Activated CD4-positive, alpha-beta T cell treated with anti-CD3 and anti-CD28 coated beads, Interleukin-2, amount 50 U/mL, for 24 hours (primary cell): Measurements from ENCODE around the gene CBX8.

ENCODE experiments used
- DNase-seq, 2 donors: peaks; one replicate each; pipeline ENCODE4 v3.0.0-alpha.2; 2020; ENCODE audit warnings: low read depth in 1 of 2, low spot score in 1 of 2

Gene CBX8

DNA sequence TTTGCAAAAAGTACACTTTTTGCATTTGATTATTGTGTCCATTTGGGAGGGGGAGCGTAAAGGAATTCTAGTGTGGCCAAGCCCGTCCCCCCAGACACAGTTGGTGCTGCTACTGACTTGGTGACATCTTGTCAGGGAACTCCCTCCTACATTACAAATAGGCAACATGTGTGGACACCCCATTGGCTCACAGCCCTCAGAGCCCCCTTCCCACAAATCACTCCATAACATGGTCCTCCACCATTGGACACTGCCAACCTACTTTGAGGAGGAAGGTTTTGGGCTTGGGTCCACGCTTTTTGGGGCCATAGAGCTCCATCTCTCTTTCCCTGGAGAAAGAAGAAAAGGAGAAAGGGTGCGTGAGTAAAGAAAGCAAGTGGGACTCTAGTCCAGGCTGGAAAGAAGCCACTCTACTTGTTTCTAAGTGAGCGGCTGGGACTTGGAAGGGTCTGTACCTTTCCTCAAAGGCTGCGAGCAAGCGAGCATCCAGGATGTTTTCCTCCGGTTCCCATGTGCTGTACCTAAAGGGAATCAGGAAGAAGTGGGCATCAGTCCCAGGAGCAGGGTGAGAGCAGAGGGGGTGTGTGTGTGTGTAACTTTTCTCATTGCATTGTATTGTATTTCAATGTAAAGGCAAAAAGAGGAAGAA lies 958 bp downstream of the CBX8 start:
- no peak for DNase-seq

DNA sequence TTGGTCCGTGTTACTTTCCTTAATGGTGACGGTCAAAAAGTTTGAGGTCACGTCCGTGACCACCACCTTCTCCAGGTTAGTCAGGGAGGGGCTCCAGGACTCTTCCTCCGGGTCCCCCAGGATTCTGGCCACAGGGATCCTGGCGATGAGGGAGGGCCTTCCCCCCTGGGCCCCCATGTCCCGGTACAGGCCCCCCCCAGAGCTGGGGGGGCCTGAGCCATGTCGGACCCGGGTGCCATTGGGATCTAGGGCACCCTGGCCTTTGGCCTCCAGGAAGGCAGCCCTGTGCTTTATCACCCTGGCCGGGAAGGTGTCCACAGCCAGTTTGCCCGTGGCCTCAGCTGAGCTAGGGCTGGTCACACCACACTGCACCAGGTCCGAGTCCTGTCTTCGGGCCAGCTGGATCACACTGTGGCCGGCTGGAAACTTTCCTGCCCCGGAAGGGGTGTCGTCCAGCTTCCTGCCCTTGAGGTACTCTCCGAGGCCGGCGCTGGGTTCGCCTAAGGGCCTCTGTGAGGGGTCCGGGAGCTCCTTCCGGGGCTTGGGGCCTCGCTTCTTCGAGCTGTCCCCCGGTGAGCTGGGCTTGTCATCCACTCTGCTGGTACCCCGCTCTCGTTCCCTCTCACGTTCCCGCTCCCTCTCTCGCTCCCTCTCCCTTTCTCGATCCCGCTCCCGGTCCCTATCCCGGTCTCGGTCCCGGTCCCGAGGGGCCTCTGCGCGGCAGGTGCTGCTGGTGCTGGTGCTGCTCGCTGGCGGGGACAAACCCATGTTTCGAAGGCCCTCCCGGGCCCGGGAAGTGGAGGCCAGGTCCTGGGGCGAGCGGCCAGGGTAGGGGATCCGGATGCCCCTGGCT lies 2.0 kb downstream of the CBX8 start:
- no peak for DNase-seq

DNA sequence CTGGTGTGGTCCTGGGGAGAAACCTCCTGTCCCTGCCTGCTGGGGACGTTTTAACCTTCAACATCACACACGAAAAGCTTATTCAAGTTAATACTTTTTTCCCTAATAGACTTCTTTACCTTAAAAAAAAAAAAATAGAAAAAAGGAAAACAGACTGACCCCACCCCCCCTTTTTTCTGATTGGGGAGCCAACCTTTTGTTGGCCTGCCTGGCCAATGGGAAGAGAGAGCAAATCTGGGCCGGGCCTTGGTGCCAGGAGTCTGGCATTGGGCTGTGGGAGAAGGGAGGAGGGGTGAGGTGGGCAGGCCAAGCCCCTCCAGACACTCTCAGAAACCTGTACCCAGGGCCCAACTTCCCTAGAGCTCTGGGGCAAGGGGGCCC lies 3.0 kb downstream of the CBX8 start:
- DNase-seq: no peak

DNA sequence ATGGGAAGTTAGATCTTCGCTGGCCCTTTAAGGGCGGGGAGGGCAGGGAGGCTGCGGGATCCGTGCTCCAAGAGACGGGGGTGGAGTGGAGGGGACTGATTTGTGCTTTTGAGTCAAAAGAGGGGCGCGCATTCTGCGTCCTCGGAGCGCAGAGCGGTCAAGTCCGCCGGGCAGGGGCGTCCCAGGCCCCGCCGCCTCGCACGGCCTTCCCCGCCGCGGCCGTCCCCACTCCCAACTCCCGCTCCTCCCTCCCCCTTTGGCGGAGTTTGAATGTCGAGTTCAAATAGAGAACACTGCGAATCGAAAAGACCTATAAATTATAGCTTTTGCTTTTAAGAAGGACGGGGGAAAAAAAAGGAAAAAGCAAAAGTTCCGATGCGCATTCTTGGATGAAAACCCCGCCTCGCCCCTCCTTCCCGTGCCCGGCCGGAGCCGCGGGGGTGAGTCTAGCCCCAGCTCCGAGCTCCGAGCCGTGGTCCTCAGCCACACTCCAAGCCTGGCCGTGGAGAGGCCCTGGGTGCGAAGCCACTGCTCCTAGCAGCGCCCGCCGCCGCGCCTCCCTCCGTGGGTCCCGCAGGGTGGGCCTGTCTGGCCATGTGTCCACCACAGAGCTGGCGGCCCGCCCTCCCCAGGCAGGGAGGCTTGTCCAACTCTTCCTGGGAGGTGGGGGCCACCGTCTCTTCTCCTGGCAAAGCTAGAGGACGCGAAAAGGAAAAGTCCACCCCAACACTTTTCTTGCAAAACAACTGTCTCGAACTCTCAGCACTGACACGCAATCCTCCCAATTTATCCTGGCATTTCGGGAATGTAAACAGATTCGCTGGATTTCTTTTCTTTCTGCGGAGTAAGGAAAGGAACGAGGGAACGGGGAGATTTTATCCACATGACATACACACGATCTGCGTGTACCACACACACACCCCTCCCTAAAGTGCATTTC lies 3.6 kb downstream of the CBX8 start:
- no peak for DNase-seq

DNA sequence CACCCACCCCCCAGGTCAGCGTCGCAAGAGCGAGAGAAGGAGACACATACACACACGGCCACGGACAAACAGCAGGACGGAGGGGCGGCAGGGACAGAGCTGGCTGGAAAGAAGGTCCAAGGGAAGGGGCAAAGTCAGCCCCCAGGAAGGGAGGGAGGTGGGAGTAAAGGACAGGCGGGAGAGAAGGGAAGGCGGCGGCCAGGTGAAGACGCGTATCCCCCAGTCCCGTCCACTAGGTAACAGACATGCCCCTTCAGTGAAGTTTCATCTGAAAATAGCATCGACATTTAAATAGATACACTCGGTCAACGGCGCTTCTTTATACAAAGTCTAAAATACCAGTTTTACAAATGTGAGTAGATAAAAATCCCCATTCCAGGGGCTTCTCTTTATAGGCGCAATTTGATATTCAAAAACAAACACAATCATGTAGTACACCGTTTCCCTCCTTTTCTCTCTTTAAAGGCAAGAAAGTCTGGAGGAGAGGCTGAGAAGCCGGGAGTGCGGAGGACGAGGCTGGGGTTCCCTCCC lies 4.5 kb downstream of the CBX8 start:
- no peak for DNase-seq

DNA sequence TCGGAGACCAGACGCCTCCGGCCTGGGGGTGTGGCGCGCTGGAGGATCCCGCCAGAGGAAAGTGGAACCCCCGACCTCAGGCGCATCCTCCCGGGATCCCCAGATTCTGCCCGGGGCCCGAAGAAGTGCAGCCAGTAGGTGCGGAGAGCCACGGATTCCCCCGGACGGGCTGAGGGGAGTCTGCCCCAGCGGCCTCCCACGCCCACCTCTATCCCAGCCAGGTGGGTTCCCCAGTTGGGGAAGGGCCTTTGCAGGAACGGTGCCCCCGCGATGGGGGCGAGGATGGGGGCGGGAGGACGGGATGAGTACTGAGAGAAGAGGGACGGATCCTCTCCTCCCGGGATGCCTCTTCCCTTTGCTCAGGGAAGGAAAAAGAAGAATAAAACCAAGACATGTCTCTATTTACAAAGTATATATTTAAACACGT lies 5.1 kb downstream of the CBX8 start:
- DNase-seq: no peak

DNA sequence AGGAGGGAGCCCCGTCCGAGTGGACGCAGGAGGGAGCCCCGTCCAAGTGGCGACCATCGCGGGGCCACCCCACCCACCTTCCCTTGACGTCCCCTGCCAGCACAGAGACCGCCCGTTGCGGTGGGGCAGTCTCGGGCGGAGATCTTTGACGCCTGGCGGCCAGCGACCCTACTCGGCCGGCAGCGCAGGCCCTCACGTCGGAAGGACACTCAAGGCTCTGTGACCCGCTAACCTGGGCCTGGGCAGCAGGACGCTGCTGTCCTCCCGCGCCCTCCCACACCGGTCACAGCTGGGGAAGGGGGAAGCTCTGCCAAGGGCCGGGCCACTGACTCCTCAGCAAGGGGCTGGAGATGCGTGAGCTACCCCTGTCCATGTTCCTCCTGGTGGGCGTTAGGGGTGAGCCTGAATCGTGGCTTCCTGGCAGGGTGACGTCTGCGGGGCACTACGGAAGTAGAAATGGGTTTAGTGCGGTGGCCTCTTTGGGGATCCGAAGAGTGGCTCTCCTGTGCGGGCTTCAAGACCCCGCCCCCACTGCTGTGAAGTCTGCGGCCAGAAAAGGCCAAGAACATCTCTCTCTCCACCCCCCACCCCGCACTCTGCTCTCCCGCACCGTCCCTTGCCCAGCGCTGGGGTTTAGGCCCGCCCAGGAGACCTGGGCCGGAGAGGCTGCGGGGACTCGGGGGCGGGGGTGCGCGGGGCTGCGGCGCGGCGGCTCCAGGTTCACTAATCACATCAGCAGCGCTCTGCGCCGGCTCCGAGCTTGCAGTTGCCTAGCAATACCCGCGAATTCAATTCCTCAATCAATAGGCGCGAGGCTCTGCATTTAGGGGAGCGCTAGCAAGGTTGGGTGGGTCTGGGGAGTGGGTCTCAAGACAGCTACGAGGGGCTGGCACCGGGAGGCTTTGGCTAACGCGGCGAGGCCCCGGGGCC lies 5.8 kb downstream of the CBX8 start:
- no peak for DNase-seq

DNA sequence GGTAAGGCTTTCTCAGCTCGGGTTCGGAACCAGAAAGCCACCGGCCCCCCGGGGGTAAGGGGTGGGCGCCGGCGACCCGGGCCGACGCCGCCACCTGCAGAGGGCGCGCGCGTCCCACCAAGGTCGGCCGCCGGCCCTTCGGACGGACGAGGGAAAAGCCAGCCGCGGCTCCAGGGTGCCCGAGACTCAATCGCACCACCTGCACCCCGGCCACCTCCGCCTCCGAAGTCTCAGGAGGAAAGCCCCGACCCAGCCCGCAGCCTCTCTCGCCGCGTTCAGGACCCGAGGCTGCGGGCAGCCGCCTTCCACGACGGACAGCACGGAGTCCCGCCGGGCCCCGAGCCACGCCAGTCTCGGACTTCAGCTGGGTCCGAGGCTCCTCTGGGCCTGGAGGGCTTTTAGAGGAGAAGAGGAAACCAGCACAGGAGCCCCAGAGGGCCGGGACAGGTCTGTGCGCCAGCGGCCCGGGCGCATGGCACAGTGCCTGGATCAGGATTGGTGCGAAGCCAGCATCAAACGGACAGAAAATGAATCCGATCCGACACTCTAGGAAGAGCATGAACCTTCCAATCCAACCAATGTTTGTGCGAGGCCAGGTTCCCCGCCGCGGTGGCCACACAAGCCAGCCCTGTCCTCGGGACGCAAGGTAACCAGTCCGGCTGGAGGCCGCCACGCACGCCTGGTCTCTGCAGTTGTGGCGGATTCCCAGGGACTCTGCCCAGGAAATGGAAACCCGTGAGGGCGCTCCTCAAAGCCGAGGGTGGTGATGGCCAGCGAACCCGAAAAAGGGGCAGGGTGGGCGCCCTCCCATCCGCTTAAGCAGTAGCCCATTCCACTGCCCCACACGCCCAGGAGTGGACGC lies 6.7 kb downstream of the CBX8 start:
- DNase-seq: no peak

DNA sequence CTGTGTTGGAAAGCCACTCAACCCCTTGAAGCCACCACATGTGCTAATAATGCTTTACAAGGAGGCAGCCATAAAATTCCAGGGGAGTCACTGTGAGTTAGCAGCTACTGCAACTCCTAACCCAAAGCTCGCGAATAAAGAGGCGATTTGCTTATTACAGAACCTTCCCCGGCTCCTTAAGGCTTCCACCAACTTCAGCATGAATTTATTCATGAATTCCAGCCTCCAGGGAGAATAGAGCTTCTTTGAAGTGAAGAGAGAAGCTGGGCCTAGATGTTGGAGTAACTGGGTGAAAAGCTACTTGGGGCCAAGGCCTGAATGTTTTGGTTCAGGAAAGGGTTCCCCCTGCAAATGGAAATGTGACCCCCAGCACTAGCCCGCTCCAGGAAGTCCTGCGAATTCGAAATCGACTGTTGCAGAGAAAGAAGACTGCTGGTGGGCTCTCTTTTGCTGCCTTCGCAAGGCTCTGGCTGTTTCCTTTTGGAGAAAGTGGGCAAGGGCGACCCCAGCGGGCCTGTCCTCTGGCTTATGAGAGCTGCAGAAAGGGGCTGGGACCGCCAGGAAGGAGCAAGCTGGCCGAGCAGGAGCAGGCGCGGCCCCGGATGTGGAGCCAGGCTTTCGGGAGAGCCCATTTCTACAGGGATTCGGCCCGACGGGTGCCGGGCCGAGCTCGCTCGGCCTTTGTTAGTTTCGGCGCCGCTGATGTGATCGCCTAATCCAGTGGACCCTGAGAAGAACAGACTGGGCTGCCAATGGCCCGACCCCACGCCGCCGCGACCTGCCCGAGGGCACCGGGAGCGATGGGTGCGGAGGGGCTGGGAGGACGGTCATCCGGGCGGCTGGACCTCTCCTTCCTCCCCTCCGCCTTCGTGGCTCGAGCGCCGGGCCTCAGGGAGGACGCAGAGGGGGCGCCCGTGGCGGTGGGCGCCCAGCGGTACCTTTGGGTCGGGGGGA lies 7.6 kb downstream of the CBX8 start:
- DNase-seq: no peak

DNA sequence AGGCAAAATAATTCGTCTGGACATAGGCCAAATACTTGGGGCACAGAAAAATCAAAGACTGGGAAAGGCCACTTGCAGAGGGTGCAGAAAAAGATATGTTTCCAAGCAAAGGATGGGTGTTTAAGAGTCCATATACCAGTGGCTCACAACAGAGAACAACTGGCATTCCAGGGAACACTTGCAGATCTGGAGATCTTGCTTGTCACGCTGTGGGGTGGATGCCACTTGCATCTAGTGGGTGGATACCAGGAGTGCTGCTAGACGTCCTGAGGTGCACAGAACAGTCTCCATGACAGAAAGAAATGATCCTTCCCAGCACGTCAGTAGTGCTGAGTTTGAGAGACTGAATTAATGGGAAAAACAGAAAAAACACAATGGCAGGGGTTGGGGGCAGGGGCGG lies 8.4 kb downstream of the CBX8 start:
- no peak for DNase-seq

DNA sequence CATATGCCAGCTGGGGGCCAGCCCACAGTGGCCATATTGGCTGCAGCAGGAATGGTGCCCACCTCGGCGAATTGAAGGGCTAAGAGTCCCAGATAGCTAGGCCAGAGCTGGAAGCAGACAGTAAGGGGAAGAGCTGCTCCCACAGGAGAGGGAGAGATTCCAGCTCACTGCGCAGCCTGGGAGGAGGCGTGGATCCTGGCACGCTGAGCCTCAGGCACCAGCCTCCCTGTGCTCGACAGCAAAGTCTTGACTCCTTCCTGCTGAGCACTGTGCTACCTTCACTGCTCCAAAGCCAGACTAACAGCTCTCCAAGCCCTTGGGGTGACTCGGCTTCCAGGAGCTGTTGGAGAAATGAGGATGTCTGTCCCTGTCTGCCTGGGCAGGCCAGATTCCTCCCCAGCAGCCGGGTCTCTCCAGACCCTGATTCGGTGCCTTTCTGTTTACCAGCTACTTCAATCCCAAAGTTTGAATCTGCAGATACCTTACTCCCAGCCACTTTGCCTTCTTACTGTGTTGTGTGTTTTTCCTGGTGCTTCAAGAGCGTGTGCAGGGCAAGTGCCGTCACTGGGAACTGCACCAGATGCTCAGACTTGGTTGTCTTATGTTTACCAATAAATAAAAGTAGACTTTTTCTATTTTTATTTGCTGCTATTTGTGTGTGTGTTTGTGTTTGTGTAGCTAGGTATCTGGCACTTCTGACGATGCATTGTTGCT lies 9.8 kb downstream of the CBX8 start:
- no peak for DNase-seq

DNA sequence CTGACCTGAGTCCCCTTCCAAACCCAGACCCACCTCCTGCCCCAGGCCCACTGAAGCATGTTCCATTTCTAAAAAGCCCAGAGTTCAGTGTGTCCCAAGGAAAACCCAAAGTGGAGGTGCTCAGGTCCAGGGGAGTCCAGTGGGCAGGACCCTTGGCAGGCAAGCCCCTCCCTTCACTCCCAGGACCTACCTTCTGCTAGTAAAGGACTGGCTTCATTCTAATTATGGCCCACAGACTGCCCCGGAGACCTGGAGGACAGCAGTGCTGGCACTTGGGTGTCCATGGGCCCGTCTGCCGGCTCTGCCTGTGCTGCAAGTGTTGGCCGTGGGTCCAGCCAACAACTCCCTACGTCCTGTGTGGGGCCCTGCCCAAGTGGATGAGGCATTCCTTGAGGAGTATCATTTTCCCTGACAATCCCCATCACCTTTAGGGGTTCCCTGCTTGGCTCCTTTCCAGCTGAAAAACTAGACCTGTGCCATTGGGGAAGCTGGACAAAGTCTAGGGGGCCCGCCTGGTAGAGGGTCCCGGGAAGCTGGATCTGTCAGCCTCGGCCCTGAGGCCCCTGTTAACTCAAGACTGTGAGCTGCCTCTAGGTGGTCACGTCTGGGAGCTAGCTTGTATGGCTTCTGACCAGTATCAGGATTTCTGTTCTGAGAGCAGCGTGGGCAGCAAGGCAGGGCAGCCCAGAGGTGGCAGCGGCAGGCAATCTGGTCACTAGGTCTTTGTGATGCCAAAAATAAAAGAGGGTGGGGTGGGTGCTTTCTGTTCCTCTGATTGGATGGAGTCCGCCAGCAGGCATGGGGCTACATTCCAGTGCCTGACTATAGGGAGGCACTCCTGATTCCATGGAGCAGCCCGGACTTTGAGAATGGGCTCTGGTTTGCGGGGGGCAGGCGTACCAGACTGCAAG lies 10.7 kb downstream of the CBX8 start:
- no peak for DNase-seq

DNA sequence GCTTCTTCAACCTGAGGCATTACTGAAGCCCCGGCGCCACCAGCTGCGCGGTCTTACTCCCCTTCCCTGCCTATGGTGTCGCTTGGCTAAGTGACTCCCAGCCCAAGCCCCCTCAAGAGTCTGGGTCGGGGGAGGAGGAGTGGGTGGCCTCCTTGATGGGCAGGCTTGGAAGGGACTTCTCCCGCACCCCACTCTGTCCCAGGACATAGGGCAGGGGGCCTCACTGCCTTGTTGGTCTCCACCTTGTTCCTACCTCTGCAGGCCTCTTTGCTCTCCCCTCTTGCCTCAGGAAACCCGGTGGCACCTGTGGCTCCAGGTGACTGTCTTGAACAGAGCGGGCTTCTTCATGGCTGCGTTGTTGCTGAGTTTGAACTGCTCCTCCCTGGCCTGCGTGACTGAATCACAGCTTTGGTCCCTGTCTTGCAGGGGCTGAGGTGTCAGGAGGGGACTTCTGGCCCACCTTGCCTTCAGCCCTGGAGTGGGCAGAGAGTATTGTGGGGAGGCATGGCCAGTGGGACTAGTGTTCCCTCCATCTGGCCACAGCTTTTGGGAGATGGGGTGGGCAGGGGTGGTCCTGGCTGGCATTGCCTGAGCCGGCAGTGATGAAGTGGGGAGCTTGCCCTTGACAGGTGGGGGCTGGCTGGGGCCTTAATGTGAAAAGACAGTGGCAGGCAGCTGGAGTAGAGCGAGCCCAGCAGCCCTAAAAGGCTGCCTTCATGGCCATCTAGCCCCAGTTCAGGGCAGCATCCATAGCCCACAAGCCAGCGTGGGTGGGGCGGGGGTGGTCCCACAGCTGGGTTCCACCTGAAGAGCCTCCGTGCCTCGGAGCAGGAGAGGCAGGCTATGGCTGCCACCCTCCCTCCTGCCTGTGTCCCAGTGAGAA lies 11.6 kb downstream of the CBX8 start:
- no peak for DNase-seq

DNA sequence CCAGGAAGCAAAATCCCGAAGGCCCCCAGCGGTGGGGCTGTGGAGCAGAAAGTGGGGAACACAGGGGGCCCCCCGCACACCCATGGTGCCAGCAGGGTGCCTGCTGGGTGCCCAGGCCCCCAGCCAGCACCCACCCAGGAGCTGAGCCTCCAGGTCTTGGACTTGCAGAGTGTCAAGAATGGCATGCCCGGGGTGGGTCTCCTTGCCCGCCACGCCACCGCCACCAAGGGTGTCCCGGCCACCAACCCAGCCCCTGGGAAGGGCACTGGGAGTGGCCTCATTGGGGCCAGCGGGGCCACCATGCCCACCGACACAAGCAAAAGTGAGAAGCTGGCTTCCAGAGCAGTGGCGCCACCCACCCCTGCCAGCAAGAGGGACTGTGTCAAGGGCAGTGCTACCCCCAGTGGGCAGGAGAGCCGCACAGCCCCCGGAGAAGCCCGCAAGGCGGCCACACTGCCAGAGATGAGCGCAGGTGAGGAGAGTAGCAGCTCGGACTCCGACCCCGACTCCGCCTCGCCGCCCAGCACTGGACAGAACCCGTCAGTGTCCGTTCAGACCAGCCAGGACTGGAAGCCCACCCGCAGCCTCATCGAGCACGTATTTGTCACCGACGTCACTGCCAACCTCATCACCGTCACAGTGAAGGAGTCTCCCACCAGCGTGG lies 12.4 kb downstream of the CBX8 start:
- no peak for DNase-seq

DNA sequence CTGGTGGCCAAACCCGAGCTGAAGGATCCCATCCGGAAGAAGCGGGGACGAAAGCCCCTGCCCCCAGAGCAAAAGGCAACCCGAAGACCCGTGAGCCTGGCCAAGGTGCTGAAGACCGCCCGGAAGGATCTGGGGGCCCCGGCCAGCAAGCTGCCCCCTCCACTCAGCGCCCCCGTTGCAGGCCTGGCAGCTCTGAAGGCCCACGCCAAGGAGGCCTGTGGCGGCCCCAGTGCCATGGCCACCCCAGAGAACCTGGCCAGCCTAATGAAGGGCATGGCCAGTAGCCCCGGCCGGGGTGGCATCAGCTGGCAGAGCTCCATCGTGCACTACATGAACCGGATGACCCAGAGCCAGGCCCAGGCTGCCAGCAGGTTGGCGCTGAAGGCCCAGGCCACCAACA lies 13.0 kb downstream of the CBX8 start:
- DNase-seq: no peak
